Hepatocyte (in vitro differentiated cells): ENCODE measurements around the gene IL10RA.

ENCODE experiments used
- EZH2 ChIP-seq: fragments of 200-600 bp; sonication (generic); IDR thresholded peaks from 2 replicates; pipeline ENCODE4 v1.6.1; 2016; ENCODE audit warnings: antibody characterized with exemption, mild to moderate bottlenecking, borderline replicate concordance
- TF ChIP-seq, protein P1 (sequence below): fragments of 200-600 bp; sonication (generic); IDR thresholded peaks from 2 replicates; pipeline ENCODE4 v1.5.1; 2016; ENCODE audit warnings: antibody characterized with exemption, mild to moderate bottlenecking; ENCODE audit not compliant: poor library complexity

DNA sequence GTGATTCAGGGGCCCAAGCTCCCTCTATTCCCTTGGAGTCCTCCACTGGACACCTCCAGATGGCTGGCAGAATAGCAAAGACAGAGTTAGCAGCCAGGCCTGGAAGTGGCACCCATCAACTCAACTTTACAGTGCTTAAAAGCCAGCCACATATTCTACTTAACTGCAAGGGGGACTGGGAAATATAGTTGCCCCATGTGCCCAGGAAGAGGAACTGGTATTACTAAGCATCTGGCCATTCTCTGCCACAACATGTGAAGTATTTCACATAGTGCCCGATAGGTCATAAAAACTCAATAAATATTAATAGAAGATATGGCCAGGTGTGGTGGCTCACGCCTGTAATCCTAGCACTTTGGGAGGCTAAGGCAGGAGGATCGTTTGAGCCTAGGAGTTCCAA lies 5.5 kb upstream of the IL10RA start:
- TF ChIP-seq, protein P1, sequence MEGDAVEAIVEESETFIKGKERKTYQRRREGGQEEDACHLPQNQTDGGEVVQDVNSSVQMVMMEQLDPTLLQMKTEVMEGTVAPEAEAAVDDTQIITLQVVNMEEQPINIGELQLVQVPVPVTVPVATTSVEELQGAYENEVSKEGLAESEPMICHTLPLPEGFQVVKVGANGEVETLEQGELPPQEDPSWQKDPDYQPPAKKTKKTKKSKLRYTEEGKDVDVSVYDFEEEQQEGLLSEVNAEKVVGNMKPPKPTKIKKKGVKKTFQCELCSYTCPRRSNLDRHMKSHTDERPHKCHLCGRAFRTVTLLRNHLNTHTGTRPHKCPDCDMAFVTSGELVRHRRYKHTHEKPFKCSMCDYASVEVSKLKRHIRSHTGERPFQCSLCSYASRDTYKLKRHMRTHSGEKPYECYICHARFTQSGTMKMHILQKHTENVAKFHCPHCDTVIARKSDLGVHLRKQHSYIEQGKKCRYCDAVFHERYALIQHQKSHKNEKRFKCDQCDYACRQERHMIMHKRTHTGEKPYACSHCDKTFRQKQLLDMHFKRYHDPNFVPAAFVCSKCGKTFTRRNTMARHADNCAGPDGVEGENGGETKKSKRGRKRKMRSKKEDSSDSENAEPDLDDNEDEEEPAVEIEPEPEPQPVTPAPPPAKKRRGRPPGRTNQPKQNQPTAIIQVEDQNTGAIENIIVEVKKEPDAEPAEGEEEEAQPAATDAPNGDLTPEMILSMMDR, result no peak
- TF ChIP-seq EZH2, result no peak
